ENCODE measurements around the gene ROR1. TPM values are rescaled to one million over a fixed set of nuclear protein-coding genes. Genes with fewer than 3 reads are reported as not detected.

The ROR1 gene
- total and polyA plus RNA-seq, 2 of the 4 experiments (the other 2 are of a cell fraction): 4.4 to 10.0 TPM

DNA sequence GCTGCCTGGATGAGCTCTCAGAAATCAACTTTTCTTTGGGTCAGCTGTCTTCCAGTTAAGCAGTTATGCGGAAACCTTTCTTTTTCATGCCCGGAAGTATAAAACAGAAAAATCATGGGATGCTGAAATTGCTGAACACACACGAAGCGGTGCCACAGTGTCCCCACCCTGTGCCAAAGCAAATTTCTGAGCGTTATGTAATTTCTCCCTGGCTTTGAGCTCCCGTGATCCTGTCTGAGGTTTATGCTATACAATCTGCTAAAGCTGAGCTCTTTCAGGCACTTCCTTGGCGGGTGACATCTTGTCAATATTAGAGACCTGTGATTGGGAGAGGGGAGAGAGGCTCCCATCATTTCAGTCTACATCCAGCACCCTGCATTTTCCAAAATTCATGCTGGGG is 201.7 kb downstream of the ROR1 start:
- H2AFZ ChIP-seq (replicated peaks; ENCODE audit: low read length, poor library complexity): no peak overlapping the region
- ATAC-seq (ENCODE audit: low read depth) (no peak), DNase-seq (no peak)
- no peaks in the 10 kb centered on the region for H3K9me1 ChIP-seq (ENCODE audit: insufficient read depth, low read length)
- H4K91ac ChIP-seq (ENCODE audit: insufficient read depth, low read depth, low read length): no peak overlapping the region
- H2BK15ac ChIP-seq (ENCODE audit: low read depth, low read length): no peak overlapping the region
- H3K27me3 ChIP-seq (ENCODE audit: control insufficient read depth, insufficient read depth, low read length): no peaks in the 10 kb centered on the region; the same call in 1 of the 2 replicates
- POLR2A ChIA-PET (ENCODE audit: unreplicated experiment): interaction anchor here (0.6 kb wide), 1 partner anchor 1297 kb away, joined by 11 read pairs; no protein-coding TSS in a partner anchor
- H2BK120ac ChIP-seq (ENCODE audit: low read depth, low read length): no peak overlapping the region
- no peak overlapping the region for H2BK20ac ChIP-seq (ENCODE audit: low read depth, low read length)
- no TSS peak for BruUV-seq (replicated peaks)
- H3K9ac ChIP-seq (ENCODE audit: low read depth, low read length): no peak overlapping the region
- no peak overlapping the region for H3K27ac ChIP-seq (ENCODE audit: insufficient read depth, low read length)
- no peak overlapping the region for H3K4ac ChIP-seq (ENCODE audit: low read depth, low read length)
- H3K9me3 ChIP-seq (ENCODE audit: control insufficient read depth, insufficient read depth, low read length): no peaks in the 10 kb centered on the region
- 74% methylated on average over 6 of the region's 7 CpGs; no CpG with 5 or more reads in 1 of the 2 experiments for WGBS, 2 experiments (ENCODE audit: extremely low coverage in 2 of 2, insufficient read length in 1 of 2)
- no peak overlapping the region for H3K14ac ChIP-seq (replicated peaks; ENCODE audit: low read depth, low read length)
- H4K8ac ChIP-seq (ENCODE audit: low read depth in 2 of 2, low read length in 2 of 2): no peak overlapping the region
- H4K20me1 ChIP-seq (ENCODE audit: insufficient read depth, low read length): no peaks in the 10 kb centered on the region
- H2AK5ac ChIP-seq (ENCODE audit: low read depth, low read length): no peak overlapping the region
- H3K4me3 ChIP-seq (ENCODE audit: insufficient read depth, low read depth, low read length): no peak overlapping the region
- in situ Hi-C loops (cut with MboI; ENCODE audit: low sequenced_read_pairs) (no loop called here), dilution Hi-C loops (cut with HindIII; ENCODE audit: low sequenced_read_pairs, unreplicated experiment) (no loop called here), intact Hi-C loops (cut with micrococcal nuclease) (no loop called here)
- H2AK9ac ChIP-seq (replicated peaks; ENCODE audit: low read depth, low read length, poor library complexity): no peak overlapping the region
- H3K56ac ChIP-seq (ENCODE audit: extremely low read depth, insufficient read depth, low read length): no peak overlapping the region
- H3K4me1 ChIP-seq (ENCODE audit: control insufficient read depth, insufficient read depth, low read length): no peaks in the 10 kb centered on the region
- H3K23ac ChIP-seq (ENCODE audit: low read depth, low read length): no peak overlapping the region
- no peaks in the 10 kb centered on the region for H3K36me3 ChIP-seq (ENCODE audit: control insufficient read depth, insufficient read depth, low read length)
- no peak overlapping the region for H4K5ac ChIP-seq (ENCODE audit: low read depth, low read length)
- TF ChIP-seq CEBPB (IDR thresholded peaks at IDR 0.05; ENCODE audit: low read depth, low read length) (no peak), NFE2L2 (IDR thresholded peaks at IDR 0.05; ENCODE audit: low read depth, low read length) (no peak), RAD21 (IDR thresholded peaks at IDR 0.05; ENCODE audit: low read length) (no peak), POLR2A (IDR thresholded peaks at IDR 0.05; ENCODE audit: low read depth, low read length) (no peak), CHD1 (IDR thresholded peaks at IDR 0.05; ENCODE audit: low read depth, low read length) (no peak), MAZ (IDR thresholded peaks at IDR 0.05; ENCODE audit: borderline replicate concordance, low read depth, low read length) (no peak), MAFK (IDR thresholded peaks at IDR 0.05; ENCODE audit: low read depth, low read length) (no peak), BHLHE40 (IDR thresholded peaks at IDR 0.05; ENCODE audit: low read depth, low read length) (no peak), SMC3 (IDR thresholded peaks at IDR 0.05; ENCODE audit: low read depth, low read length) (no peak), MXI1 (IDR thresholded peaks at IDR 0.05; ENCODE audit: borderline replicate concordance, low read depth, low read length) (no peak)
- TF ChIP-seq, protein P1, sequence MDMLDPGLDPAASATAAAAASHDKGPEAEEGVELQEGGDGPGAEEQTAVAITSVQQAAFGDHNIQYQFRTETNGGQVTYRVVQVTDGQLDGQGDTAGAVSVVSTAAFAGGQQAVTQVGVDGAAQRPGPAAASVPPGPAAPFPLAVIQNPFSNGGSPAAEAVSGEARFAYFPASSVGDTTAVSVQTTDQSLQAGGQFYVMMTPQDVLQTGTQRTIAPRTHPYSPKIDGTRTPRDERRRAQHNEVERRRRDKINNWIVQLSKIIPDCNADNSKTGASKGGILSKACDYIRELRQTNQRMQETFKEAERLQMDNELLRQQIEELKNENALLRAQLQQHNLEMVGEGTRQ (IDR thresholded peaks at IDR 0.05; ENCODE audit: low read depth, low read length): no peak
- TF ChIP-seq, protein P2, sequence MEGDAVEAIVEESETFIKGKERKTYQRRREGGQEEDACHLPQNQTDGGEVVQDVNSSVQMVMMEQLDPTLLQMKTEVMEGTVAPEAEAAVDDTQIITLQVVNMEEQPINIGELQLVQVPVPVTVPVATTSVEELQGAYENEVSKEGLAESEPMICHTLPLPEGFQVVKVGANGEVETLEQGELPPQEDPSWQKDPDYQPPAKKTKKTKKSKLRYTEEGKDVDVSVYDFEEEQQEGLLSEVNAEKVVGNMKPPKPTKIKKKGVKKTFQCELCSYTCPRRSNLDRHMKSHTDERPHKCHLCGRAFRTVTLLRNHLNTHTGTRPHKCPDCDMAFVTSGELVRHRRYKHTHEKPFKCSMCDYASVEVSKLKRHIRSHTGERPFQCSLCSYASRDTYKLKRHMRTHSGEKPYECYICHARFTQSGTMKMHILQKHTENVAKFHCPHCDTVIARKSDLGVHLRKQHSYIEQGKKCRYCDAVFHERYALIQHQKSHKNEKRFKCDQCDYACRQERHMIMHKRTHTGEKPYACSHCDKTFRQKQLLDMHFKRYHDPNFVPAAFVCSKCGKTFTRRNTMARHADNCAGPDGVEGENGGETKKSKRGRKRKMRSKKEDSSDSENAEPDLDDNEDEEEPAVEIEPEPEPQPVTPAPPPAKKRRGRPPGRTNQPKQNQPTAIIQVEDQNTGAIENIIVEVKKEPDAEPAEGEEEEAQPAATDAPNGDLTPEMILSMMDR (conservative IDR thresholded peaks at IDR 0.05; ENCODE audit: low read depth, low read length): no peak
- no peak overlapping the region for H3K4me2 ChIP-seq (ENCODE audit: low read depth, low read length)
- CTCF ChIA-PET: interaction anchor here (1.0 to 1.3 kb wide), 2 partner anchors 9 to 284 kb away, joined by 3 read pairs; no protein-coding TSS in a partner anchor
- H2BK5ac ChIP-seq (ENCODE audit: low read depth, low read length, poor library complexity, severe bottlenecking): no peak overlapping the region
- H3K18ac ChIP-seq (ENCODE audit: low read depth, low read length): no peak overlapping the region
- H3K79me1 ChIP-seq (ENCODE audit: low read depth in 1 of 2, low read length in 2 of 2): no peaks in the 10 kb centered on the region
